Parathyroid adenoma (tissue), 2 donors: Measurements from ENCODE around the gene POLD2.

Source experiments
- H2AFZ ChIP-seq: fragments of 300-600 bp; sonication (generic); one replicate; pipeline ENCODE4 v1.7.0; 2017; ENCODE audit warnings: antibody characterized with exemption, mild to moderate bottlenecking
- H3K27ac ChIP-seq: fragments of 300-600 bp; sonication (generic); one replicate; pipeline ENCODE4 v1.7.0; 2017
- H3K27me3 ChIP-seq: fragments of 300-600 bp; sonication (generic); one replicate; pipeline ENCODE4 v1.7.0; 2017; ENCODE audit warnings: low read length; ENCODE audit not compliant: control insufficient read depth, insufficient read depth
- H3K36me3 ChIP-seq: fragments of 300-600 bp; sonication (generic); one replicate; pipeline ENCODE4 v1.7.0; 2017; ENCODE audit warnings: low read length; ENCODE audit not compliant: control insufficient read depth, insufficient read depth
- H3K4me1 ChIP-seq: fragments of 300-600 bp; sonication (generic); one replicate; pipeline ENCODE4 v1.7.0; 2017; ENCODE audit warnings: control low read depth
- H3K4me2 ChIP-seq: fragments of 300-600 bp; sonication (generic); one replicate; pipeline ENCODE4 v1.7.0; 2017; ENCODE audit warnings: low read length
- H3K4me3 ChIP-seq: fragments of 300-600 bp; sonication (generic); one replicate; pipeline ENCODE4 v1.7.0; 2017; ENCODE audit warnings: low read depth, low read length
- H3K79me2 ChIP-seq: fragments of 300-600 bp; sonication (generic); one replicate; pipeline ENCODE4 v1.7.0; 2017; ENCODE audit warnings: control low read depth
- H3K9ac ChIP-seq: fragments of 300-600 bp; sonication (generic); one replicate; pipeline ENCODE4 v1.7.0; 2017; ENCODE audit warnings: mild to moderate bottlenecking
- H3K9me3 ChIP-seq: fragments of 300-600 bp; sonication (generic); one replicate; pipeline ENCODE4 v1.7.0; 2017; ENCODE audit warnings: low read length; ENCODE audit not compliant: control insufficient read depth
- TF ChIP-seq, protein P1 (sequence below): fragments of 300-600 bp; sonication (generic); IDR thresholded peaks from one replicate; pipeline ENCODE4 v1.7.0; 2017; ENCODE audit warnings: antibody characterized with exemption, mild to moderate bottlenecking
- donor health status: primary hyperparathyroidism.

Gene POLD2

GRCh38 chr7:44079331-44080021 is 43.9 kb downstream of the POLD2 start:
- Histone ChIP-seq H3K4me3 (no peak overlapping the region), H3K9ac (no peak overlapping the region), H3K9me3 (no peaks in the 10 kb centered on the region), H3K27ac (no peak overlapping the region), H3K79me2 (no peaks in the 10 kb centered on the region), H3K4me1 (no peaks in the 10 kb centered on the region), H3K36me3 (no peaks in the 10 kb centered on the region), H2AFZ (no peak overlapping the region), H3K4me2 (no peak overlapping the region), H3K27me3 (no peaks in the 10 kb centered on the region)
- TF ChIP-seq, protein P1, sequence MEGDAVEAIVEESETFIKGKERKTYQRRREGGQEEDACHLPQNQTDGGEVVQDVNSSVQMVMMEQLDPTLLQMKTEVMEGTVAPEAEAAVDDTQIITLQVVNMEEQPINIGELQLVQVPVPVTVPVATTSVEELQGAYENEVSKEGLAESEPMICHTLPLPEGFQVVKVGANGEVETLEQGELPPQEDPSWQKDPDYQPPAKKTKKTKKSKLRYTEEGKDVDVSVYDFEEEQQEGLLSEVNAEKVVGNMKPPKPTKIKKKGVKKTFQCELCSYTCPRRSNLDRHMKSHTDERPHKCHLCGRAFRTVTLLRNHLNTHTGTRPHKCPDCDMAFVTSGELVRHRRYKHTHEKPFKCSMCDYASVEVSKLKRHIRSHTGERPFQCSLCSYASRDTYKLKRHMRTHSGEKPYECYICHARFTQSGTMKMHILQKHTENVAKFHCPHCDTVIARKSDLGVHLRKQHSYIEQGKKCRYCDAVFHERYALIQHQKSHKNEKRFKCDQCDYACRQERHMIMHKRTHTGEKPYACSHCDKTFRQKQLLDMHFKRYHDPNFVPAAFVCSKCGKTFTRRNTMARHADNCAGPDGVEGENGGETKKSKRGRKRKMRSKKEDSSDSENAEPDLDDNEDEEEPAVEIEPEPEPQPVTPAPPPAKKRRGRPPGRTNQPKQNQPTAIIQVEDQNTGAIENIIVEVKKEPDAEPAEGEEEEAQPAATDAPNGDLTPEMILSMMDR = no peak

DNA sequence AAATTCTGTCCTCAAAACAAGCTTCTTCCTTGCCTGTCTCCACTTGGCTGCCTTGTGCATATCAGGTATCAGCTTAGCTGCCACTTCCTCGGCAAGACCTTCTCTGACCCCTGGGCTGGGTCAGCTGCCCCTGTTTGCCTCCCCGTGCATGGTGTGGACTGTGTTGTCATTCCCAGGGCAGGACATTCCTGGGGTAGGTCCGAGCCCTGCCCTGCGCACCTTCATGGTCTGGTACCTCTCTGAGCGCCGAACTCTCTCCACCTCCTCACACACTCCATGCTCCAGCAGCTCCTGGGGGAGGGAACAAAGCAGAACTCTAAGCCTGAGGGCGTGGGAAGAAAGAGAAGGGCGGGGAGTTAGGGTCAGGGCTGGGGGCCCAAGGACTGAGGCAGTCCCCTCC is 44.8 kb downstream of the POLD2 start:
- Histone ChIP-seq H3K79me2 (no peaks in the 10 kb centered on the region), H3K27me3 (no peaks in the 10 kb centered on the region), H3K4me2 (peak overlapping the region; percentile 28), H3K27ac (no peak overlapping the region), H2AFZ (no peak overlapping the region), H3K4me1 (no peaks in the 10 kb centered on the region), H3K9ac (no peak overlapping the region), H3K9me3 (no peaks in the 10 kb centered on the region), H3K36me3 (no peaks in the 10 kb centered on the region), H3K4me3 (peak overlapping the region; percentile 9)
- TF ChIP-seq, protein P1 = no peak

GRCh38 chr7:44077681-44078091 is 45.7 kb downstream of the POLD2 start:
- no peaks in the 10 kb centered on the region for H3K4me1 ChIP-seq
- no peaks in the 10 kb centered on the region for H3K27me3 ChIP-seq
- no peaks in the 10 kb centered on the region for H3K9me3 ChIP-seq
- no peaks in the 10 kb centered on the region for H3K36me3 ChIP-seq
- no peak overlapping the region for H3K4me2 ChIP-seq
- no peak overlapping the region for H3K4me3 ChIP-seq
- no peak overlapping the region for H2AFZ ChIP-seq
- no peak overlapping the region for H3K27ac ChIP-seq
- H3K9ac ChIP-seq = no peak overlapping the region
- H3K79me2 ChIP-seq = no peaks in the 10 kb centered on the region
- TF ChIP-seq, protein P1 = no peak

DNA sequence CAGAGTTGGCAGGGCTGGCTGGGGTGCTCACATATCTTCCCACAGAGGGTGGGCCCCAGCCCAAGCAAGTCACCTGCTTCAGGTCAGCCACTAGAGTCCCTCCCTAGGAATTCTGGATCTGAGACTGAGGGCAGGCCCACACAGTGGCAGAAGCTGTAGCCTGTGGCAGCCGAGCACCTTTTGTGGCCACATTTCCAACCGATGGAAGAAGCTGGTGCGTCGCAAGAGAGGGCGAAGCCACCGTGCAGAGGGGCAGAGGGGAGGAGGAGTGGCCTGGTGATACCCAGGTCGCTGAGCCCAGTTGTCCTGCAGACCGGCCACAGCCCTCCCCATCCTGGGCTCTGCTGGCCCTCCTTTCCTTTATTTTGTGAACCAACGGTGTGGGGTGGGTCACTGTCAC is 46.3 kb downstream of the POLD2 start:
- no peaks in the 10 kb centered on the region for H3K27me3 ChIP-seq
- no peak overlapping the region for H2AFZ ChIP-seq
- no peak overlapping the region for H3K4me2 ChIP-seq
- TF ChIP-seq, protein P1 = no peak
- no peak overlapping the region for H3K27ac ChIP-seq
- H3K4me3 ChIP-seq = no peak overlapping the region
- H3K79me2 ChIP-seq = no peaks in the 10 kb centered on the region
- no peaks in the 10 kb centered on the region for H3K9me3 ChIP-seq
- H3K36me3 ChIP-seq = no peaks in the 10 kb centered on the region
- no peaks in the 10 kb centered on the region for H3K4me1 ChIP-seq
- no peak overlapping the region for H3K9ac ChIP-seq
